HCT116 (cell line): ENCODE measurements around the gene ARRB2. TPM values are rescaled to one million over a fixed set of nuclear protein-coding genes. Genes with fewer than 3 reads are reported as not detected.

Experiments
- ATAC-seq: fragments of 200-7000 bp; cut with Tn5 transposase; 2 replicates; pipeline ENCODE4 v1.9.1; 2020; ENCODE audit warnings: mild to moderate bottlenecking, moderate library complexity
- BruUV-seq: library from RNA; stranded (reverse); fragments of 400-500 nt; replicated peaks from 2 replicates; lab custom pipeline; 2021; lab: Mats Ljungman, UMichigan
- CTCF ChIA-PET: fragments of 300-600 bp; sonication (Branson Sonifier 250); formaldehyde crosslinking; loops from one replicate; lab custom pipeline; 2021; ENCODE audit warnings: antibody characterized with exemption; lab: Charles Lee
- POLR2A ChIA-PET: fragments of 300-600, 350-600 bp; sonication (Branson Sonifier 250); formaldehyde crosslinking; loops from one replicate; lab custom pipeline; 2021; ENCODE audit warnings: antibody characterized with exemption; lab: Charles Lee
- RAD21 ChIA-PET, 2 experiments: fragments of 300-600 bp; sonication (Branson Sonifier 250); formaldehyde crosslinking; loops; one replicate each; lab custom pipeline; 2023; ENCODE audit warnings: low total read pairs in 2 of 2; ENCODE audit not compliant: uncharacterized antibody in 2 of 2, unreplicated experiment in 2 of 2, low non-redundant PET in 1 of 2; lab: Charles Lee
- DNase-seq: peaks from one replicate; pipeline ENCODE4 v3.0.0-alpha.2; 2010; ENCODE audit warnings: low read depth, low spot score
- H2AFZ ChIP-seq: fragments of 200-600 bp; shearing (Covaris generic), sonication (generic); 2 replicates; pipeline ENCODE4 v1.6.1; 2017; ENCODE audit warnings: low read depth, mixed run types, mixed read lengths, antibody characterized with exemption, low read length; ENCODE audit not compliant: poor library complexity, severe bottlenecking
- H3K27ac ChIP-seq: 2 replicates; pipeline ENCODE4 v1.5.1; 2012; ENCODE audit warnings: low read depth, low read length
- H3K27me3 ChIP-seq: fragments of 200-600 bp; sonication (generic); 2 replicates; pipeline ENCODE4 v1.6.1; 2016; ENCODE audit warnings: mixed run types, low read length, mixed read lengths; ENCODE audit not compliant: insufficient read depth
- H3K36me3 ChIP-seq, 2 experiments: fragments of 200-500 bp in 1 of 2; fragments of 200-600 bp in 1 of 2; sonication (Bioruptor generic) in 1 of 2; sonication (generic) in 1 of 2; 2 replicates each; pipeline versions ENCODE4 v1.5.1 to v1.6.1; 2014 to 2016; ENCODE audit warnings: low read length in 2 of 2, inconsistent platforms in 1 of 2, mixed read lengths in 1 of 2, mixed run types in 1 of 2; ENCODE audit not compliant: insufficient read depth in 2 of 2, control insufficient read depth in 1 of 2
- H3K4me1 ChIP-seq, 2 experiments: fragments of 200-600 bp in 1 of 2; sonication (generic) in 1 of 2; 2 replicates each; pipeline versions ENCODE4 v1.5.1 to v1.6.1; 2012 to 2017; ENCODE audit warnings: low read length in 2 of 2, inconsistent platforms in 1 of 2, mild to moderate bottlenecking in 1 of 2, mixed read lengths in 1 of 2, mixed run types in 1 of 2, moderate library complexity in 1 of 2; ENCODE audit not compliant: insufficient read depth in 2 of 2, control insufficient read depth in 1 of 2
- H3K4me2 ChIP-seq: fragments of 200-600 bp; sonication (generic); 2 replicates; pipeline ENCODE4 v1.6.1; 2017; ENCODE audit warnings: mixed run types, low read length, mixed read lengths
- H3K4me3 ChIP-seq, 2 experiments: fragments of 200-600 bp in 1 of 2; sonication (generic) in 1 of 2; replicated peaks in 1 of 2; 2 replicates each; pipeline ENCODE4 v1.5.1; 2011 to 2016; ENCODE audit warnings: low read length in 2 of 2, control low read depth in 1 of 2, low read depth in 1 of 2, mild to moderate bottlenecking in 1 of 2, mixed read lengths in 1 of 2, mixed run types in 1 of 2
- H3K79me2 ChIP-seq: fragments of 200-600 bp; sonication (generic); 2 replicates; pipeline ENCODE4 v1.6.1; 2017; ENCODE audit warnings: mild to moderate bottlenecking, mixed run types, low read length, moderate library complexity, mixed read lengths; ENCODE audit not compliant: insufficient read depth
- H3K9ac ChIP-seq: fragments of 200-600 bp; sonication (generic); 2 replicates; pipeline ENCODE4 v1.6.1; 2016; ENCODE audit warnings: low read length, mixed read lengths
- H3K9me2 ChIP-seq: fragments of 200-600 bp; sonication (generic), shearing (Covaris generic); 2 replicates; pipeline ENCODE4 v1.6.1; 2017; ENCODE audit warnings: mixed run types, mild to moderate bottlenecking, moderate library complexity; ENCODE audit not compliant: insufficient read depth
- H3K9me3 ChIP-seq, 2 experiments: fragments of 200-500 bp in 1 of 2; fragments of 200-600 bp in 1 of 2; sonication (Bioruptor generic) in 1 of 2; sonication (generic) in 1 of 2; 2 replicates each; pipeline ENCODE4 v1.6.1; 2014 to 2017; ENCODE audit warnings: low read length in 2 of 2, mixed read lengths in 2 of 2, inconsistent platforms in 1 of 2, low read depth in 1 of 2, mild to moderate bottlenecking in 1 of 2, mixed run types in 1 of 2, moderate library complexity in 1 of 2; ENCODE audit not compliant: control insufficient read depth in 1 of 2, insufficient read depth in 1 of 2
- H4K20me1 ChIP-seq: fragments of 200-600 bp; sonication (generic), shearing (Covaris generic); 2 replicates; pipeline ENCODE4 v1.6.1; 2017; ENCODE audit warnings: mixed run types, mild to moderate bottlenecking, moderate library complexity; ENCODE audit not compliant: insufficient read depth
- CBX3 ChIP-seq: IDR thresholded peaks from 2 replicates; pipeline ENCODE4 v1.6.1; 2012; ENCODE audit warnings: low read depth
- CTCF ChIP-seq, 3 experiments: fragments of 200-600 bp in 1 of 3; sonication (generic) in 1 of 3; IDR thresholded peaks in 2 of 3; conservative IDR thresholded peaks in 1 of 3; 2 replicates each; pipeline ENCODE4 v1.5.1; 2012 to 2017; ENCODE audit warnings: low read depth in 2 of 3, low read length in 2 of 3, antibody characterized with exemption in 1 of 3, borderline replicate concordance in 1 of 3, control low read depth in 1 of 3, mild to moderate bottlenecking in 1 of 3, mixed read lengths in 1 of 3, mixed run types in 1 of 3, moderate library complexity in 1 of 3; ENCODE audit not compliant: insufficient read depth in 1 of 3
- EGR1 ChIP-seq: IDR thresholded peaks from 2 replicates; pipeline ENCODE4 v1.6.1; 2012; ENCODE audit warnings: low read depth
- EZH2 ChIP-seq: fragments of 200-600 bp; sonication (generic); IDR thresholded peaks from 2 replicates; pipeline ENCODE4 v1.6.1; 2017; ENCODE audit warnings: antibody characterized with exemption, mixed run types
- EZH2phosphoT487 ChIP-seq: fragments of 200-600 bp; IDR thresholded peaks from 2 replicates; pipeline ENCODE4 v1.6.1; 2018; ENCODE audit warnings: antibody characterized with exemption, borderline replicate concordance
- JUND ChIP-seq: IDR thresholded peaks from 2 replicates; pipeline ENCODE4 v1.6.1; 2012
- MAX ChIP-seq: IDR thresholded peaks from 2 replicates; pipeline ENCODE4 v1.6.1; 2012
- POLR2A ChIP-seq: IDR thresholded peaks from 2 replicates; pipeline ENCODE4 v1.7.0; 2011; ENCODE audit warnings: borderline replicate concordance; ENCODE audit not compliant: insufficient read depth, insufficient read length; ENCODE audit errors: extremely low read depth
- POLR2AphosphoS5 ChIP-seq: IDR thresholded peaks from 2 replicates; pipeline ENCODE4 v1.6.1; 2011; ENCODE audit warnings: mild to moderate bottlenecking, low read depth, low read length, moderate library complexity
- SIN3A ChIP-seq: IDR thresholded peaks from 2 replicates; pipeline ENCODE4 v1.6.1; 2012; ENCODE audit warnings: low read depth
- SRF ChIP-seq: IDR thresholded peaks from 2 replicates; pipeline ENCODE4 v1.6.1; 2012; ENCODE audit warnings: low read depth
- TCF7L2 ChIP-seq: IDR thresholded peaks from 2 replicates; pipeline ENCODE4 v1.7.0; 2011; ENCODE audit warnings: borderline replicate concordance, inconsistent platforms; ENCODE audit not compliant: insufficient read depth, insufficient read length; ENCODE audit errors: extremely low read depth
- ZNF274 ChIP-seq: fragments of 200-500 bp; sonication (Bioruptor generic); IDR thresholded peaks from 2 replicates; pipeline ENCODE4 v1.6.1; 2014; ENCODE audit warnings: mild to moderate bottlenecking, low read depth, low read length, inconsistent platforms
- intact Hi-C: fragments of 100-400 bp; cut with micrococcal nuclease; formaldehyde crosslinking; loops from 2 replicates; pipeline ENCODE4 v1.10.0; 2022
- total RNA-seq: library from RNA; stranded (reverse); gene quantifications from one replicate; pipeline ENCODE4 v1.2.1, GENCODE V29; 2021; ENCODE audit not compliant: unreplicated experiment

ARRB2 gene
- total RNA-seq, 1 experiment from 2014 or later, result 70.8 TPM

- Histone ChIP-seq H3K4me1 (no peaks in the 10 kb centered on the region), H3K27me3 (0 out of 2 replicates have a peak, but pooled peaks cover 5% of the 10 kb centered on the region), H3K4me3 (no peak overlapping the region), H3K27ac (no peak overlapping the region), H3K9me2 (no peaks in the 10 kb centered on the region), H3K9me3 (no peaks in the 10 kb centered on the region), H3K79me2 (no peaks in the 10 kb centered on the region), H3K4me2 (no peak overlapping the region), H2AFZ (no peak overlapping the region), H4K20me1 (no peaks in the 10 kb centered on the region), H3K36me3 (no peaks in the 10 kb centered on the region), H3K9ac (no peak overlapping the region)
- POLR2A ChIA-PET, result no interaction called here
- no peak for TF ChIP-seq POLR2AphosphoS5
- no peak for TF ChIP-seq EZH2
- TF ChIP-seq CBX3, result no peak
- TF ChIP-seq EGR1, result no peak
- no peak for TF ChIP-seq POLR2A
- TF ChIP-seq CTCF (IDR thresholded peaks at IDR 0.05 in 2 of 3, conservative IDR thresholded peaks at IDR 0.05 in 1 of 3; ENCODE audit: borderline replicate concordance in 1 of 3, insufficient read depth in 1 of 3, low read depth in 2 of 3, low read length in 2 of 3), result no peak
- TF ChIP-seq ZNF274, result no peak
- no peak for TF ChIP-seq EZH2phosphoT487
- no peak for TF ChIP-seq JUND
- no peak for TF ChIP-seq SRF
- intact Hi-C loops, result no loop called here
- ATAC-seq (no peak), DNase-seq (no peak)
- CTCF ChIA-PET, result no interaction called here
- RAD21 ChIA-PET, result no interaction called here
- no TSS peak for BruUV-seq
Observed at GRCh38 chr17:4750606-4751005, 40.2 kb downstream of the ARRB2 start.

GRCh38 chr17:4751932-4752331 is 41.5 kb downstream of the ARRB2 start:
- RAD21 ChIA-PET, result no interaction called here

More at GRCh38 chr17:4751932-4752331, 41.5 kb downstream of the ARRB2 start:
- no peak overlapping the region for H2AFZ ChIP-seq
- H3K27me3 ChIP-seq, result 0 out of 2 replicates have a peak, but pooled peaks cover 5% of the 10 kb centered on the region
- DNase-seq, result no peak
- no peak overlapping the region for H3K4me2 ChIP-seq
- no peak overlapping the region for H3K4me3 ChIP-seq
- no peak overlapping the region for H3K27ac ChIP-seq
- no peak for TF ChIP-seq TCF7L2
- no peak for TF ChIP-seq SIN3A
- no peak for TF ChIP-seq MAX
- TF ChIP-seq POLR2AphosphoS5, result no peak
- TF ChIP-seq JUND, result no peak
- ATAC-seq, result no peak
- no peaks in the 10 kb centered on the region for H4K20me1 ChIP-seq
- no peaks in the 10 kb centered on the region for H3K4me1 ChIP-seq
- H3K9me3 ChIP-seq, result no peaks in the 10 kb centered on the region
- no TSS peak for BruUV-seq
- no peaks in the 10 kb centered on the region for H3K36me3 ChIP-seq
- POLR2A ChIA-PET, result no interaction called here
- intact Hi-C loops, result no loop called here
- no peaks in the 10 kb centered on the region for H3K9me2 ChIP-seq
- H3K79me2 ChIP-seq, result no peaks in the 10 kb centered on the region
- CTCF ChIA-PET, result no interaction called here
- H3K9ac ChIP-seq, result no peak overlapping the region
